GM13976 (cell line): ENCODE measurements around the gene PAX7.

Source experiments
- DNase-seq: peaks from one replicate; pipeline ENCODE4 v3.0.0; 2012; ENCODE audit warnings: low spot score
- CTCF ChIP-seq: IDR thresholded peaks from 2 replicates; pipeline ENCODE4 v1.5.1; 2012; ENCODE audit warnings: borderline replicate concordance, mild to moderate bottlenecking; ENCODE audit not compliant: insufficient read depth; ENCODE audit errors: extremely low read depth, missing control alignments, control extremely low read depth
- in situ Hi-C: fragments of 300-500 bp; cut with MboI; formaldehyde crosslinking; loops from one replicate; pipeline ENCODE4 v1.12.0; 2022; ENCODE audit warnings: low sequenced_read_pairs, mixed read lengths, inconsistent platforms; ENCODE audit not compliant: unreplicated experiment

PAX7 gene

DNA sequence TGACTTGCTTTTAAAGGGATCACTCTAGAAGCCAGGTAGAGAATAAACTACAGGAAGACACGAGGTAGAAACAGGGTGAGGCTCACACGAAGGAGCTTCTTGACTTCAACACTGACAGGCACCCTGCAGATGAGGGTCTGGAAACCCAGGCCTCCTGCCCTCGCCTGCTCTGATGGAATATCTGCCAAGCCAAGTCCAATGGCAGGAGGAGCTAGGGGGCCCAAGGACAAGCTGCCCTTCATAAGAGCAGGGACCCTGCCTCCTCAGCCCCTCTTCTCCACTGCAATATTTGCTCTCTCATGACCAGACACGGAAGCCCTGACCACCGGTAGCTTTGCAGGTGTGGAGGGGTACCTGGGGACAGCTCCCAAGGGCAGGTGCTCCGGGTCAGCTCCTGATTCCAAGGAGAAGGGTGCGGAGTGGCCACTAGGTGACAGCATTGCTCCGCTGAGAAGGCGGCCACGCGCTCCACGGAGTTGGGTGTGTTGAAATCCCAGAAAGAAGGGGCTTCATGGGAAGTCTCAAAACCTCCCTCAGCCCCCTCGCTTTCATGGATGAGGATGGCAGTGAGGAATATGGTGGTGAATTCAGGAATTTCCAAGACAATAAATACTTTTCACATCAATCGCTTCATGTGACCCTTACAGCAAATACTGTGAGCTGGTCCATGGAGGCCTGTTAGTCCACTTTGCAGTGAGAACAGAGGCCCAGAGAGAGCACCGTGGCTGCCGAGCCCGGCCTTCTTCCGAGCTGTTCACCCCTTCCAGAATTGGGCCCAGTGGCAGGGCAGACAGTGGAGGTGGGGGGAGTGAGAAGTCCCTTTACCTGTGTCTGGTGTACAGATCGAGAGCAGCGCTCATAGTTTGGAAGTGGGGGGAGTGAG, 33.2 kb upstream of the PAX7 start:
- peak; percentile 78 for TF ChIP-seq CTCF
- peak; percentile 68 for DNase-seq
- in situ Hi-C loops: no loop called here

- TF ChIP-seq CTCF: no peak
- DNase-seq: no peak
- in situ Hi-C loops: no loop called here
Measured at GRCh38 chr1:18599086-18599485, 31.6 kb upstream of the PAX7 start.

GRCh38 chr1:18599704-18600103, 30.9 kb upstream of the PAX7 start:
- TF ChIP-seq CTCF: no peak
- in situ Hi-C loops: no loop called here
- no peak for DNase-seq

DNA sequence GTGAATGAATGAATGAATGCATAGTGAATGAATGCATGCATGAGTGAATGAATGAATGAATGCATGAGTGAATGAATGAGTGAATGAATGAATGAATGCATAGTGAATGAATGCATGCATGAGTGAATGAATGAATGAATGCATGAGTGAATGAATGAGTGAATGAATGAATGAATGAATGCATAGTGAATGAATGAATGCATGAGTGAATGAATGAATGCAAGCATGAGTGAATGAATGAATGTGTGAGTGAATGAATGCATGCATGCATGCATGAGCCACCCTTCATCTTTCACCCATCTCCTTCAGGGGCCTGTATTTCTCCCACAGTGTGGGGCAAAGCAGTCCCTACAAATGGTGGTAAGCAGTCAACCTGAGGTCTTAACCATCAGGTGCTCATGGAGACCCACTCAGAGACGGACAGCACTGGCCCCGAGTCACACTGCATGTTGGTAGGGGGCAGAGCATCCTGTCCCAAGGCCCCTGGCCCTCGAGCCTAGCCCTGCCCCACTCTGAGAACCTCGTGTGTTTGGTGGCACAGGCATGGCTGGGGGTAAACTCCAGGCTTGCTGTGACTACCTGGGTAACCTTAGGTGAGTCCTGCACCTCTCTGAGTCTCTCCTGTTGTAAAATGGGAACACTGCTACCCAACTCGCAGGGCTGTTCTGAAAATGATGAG, 28.0 kb upstream of the PAX7 start:
- TF ChIP-seq CTCF: no peak
- no peak for DNase-seq
- in situ Hi-C loops: no loop called here

- no peak for TF ChIP-seq CTCF
- in situ Hi-C loops: no loop called here
- DNase-seq: no peak
Measured at GRCh38 chr1:18603212-18603852, 27.3 kb upstream of the PAX7 start.

DNA sequence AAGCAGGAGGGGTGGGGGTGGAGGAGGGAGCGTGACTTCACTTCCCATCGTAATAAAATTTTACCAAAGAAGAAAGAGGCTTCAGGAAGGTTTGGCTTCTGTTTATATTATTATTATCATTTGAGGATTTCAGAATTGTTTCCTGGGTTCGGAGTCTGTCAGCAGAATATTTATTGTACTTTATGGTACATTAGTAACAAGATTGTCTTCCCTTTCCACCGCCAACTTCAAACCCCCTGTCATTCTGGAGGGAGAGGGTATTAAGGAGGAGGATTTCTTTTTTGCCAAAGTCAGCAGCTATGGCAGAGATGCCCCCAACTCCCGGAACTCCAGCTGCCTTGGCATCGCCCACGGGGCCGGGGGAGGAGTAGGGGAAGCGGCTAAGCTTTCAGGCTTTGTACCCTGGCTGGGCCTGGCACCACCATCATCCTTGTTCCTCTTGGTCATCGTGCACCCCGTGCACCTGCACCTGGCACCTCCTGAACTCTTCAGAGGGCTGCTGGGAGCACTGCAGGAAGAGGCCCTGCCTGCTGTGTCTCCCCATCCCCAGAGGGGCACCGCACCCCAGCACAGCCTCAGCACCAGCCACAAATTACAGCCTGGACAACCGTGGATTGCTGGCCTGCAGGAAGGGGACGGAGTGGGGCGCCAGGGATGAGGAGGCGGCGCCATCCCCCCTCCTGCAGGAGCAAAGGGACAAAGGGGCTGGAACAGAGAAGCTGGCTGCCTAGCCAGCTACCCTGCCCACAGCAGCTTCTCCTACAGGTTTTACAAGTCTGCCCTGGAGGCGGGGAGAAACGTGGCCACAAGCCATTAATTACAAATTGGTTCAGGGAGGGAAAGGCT, 24.0 kb upstream of the PAX7 start:
- in situ Hi-C loops: no loop called here
- TF ChIP-seq CTCF: no peak
- no peak for DNase-seq
